Activated CD4-positive, alpha-beta T cell treated with anti-CD3 and anti-CD28 coated beads for 36 hours (primary cell): Measurements from ENCODE around the gene PDE4B. TPM values are rescaled to one million over a fixed set of nuclear protein-coding genes. Genes with fewer than 3 reads are reported as not detected.
"Not testable (repeated sequence)": the region's sequence is repeated elsewhere in the genome, so short reads cannot be mapped to it uniquely, and the experiment has no call there.

Experiments used
- ATAC-seq: fragments of 200-7000 bp; cut with Tn5 transposase; one replicate; pipeline ENCODE4 v1.10.0; 2021; ENCODE audit warnings: mild to moderate bottlenecking, moderate library complexity
- CTCF ChIA-PET: fragments of 350-600 bp; sonication (Branson Sonifier 250); formaldehyde crosslinking; loops from one replicate; lab custom pipeline; 2021; ENCODE audit warnings: antibody characterized with exemption; lab: Charles Lee
- POLR2A ChIA-PET: fragments of 350-600 bp; sonication (Branson Sonifier 250); formaldehyde crosslinking; loops from one replicate; lab custom pipeline; 2021; ENCODE audit warnings: antibody characterized with exemption, inconsistent platforms; lab: Charles Lee
- DNase-seq: peaks from one replicate; pipeline ENCODE4 v3.0.0-alpha.2; 2020
- H3K27ac Mint-ChIP-seq: one replicate; pipeline ENCODE4 v1.8.0; 2021; ENCODE audit warnings: mixed read lengths
- H3K27me3 Mint-ChIP-seq: one replicate; pipeline ENCODE4 v1.8.0; 2021; ENCODE audit warnings: mixed read lengths
- H3K36me3 Mint-ChIP-seq: one replicate; pipeline ENCODE4 v1.8.0; 2021; ENCODE audit warnings: low read depth, mixed read lengths
- H3K4me1 Mint-ChIP-seq: one replicate; pipeline ENCODE4 v1.8.0; 2021; ENCODE audit warnings: mixed read lengths
- H3K4me3 Mint-ChIP-seq: one replicate; pipeline ENCODE4 v1.8.0; 2021; ENCODE audit warnings: mild to moderate bottlenecking, moderate library complexity, mixed read lengths
- H3K9me3 Mint-ChIP-seq: one replicate; pipeline ENCODE4 v1.8.0; 2021; ENCODE audit warnings: low read depth, mixed read lengths
- intact Hi-C, 2 experiments: fragments of 100-400 bp; cut with DNase I in 1 of 2; cut with micrococcal nuclease in 1 of 2; formaldehyde crosslinking; loops; one replicate each; pipeline versions ENCODE4 v1.14.2 to v1.15.1; 2022 to 2024; cut with DNase I, micrococcal nuclease
- total RNA-seq, 2 experiments: library from RNA; stranded (reverse); gene quantifications; one replicate each; pipeline ENCODE4 v1.2.3, GENCODE V29; 2021

Gene PDE4B
- total RNA-seq, 2 experiments from 2014 or later, result 24.2 to 24.7 TPM

DNA sequence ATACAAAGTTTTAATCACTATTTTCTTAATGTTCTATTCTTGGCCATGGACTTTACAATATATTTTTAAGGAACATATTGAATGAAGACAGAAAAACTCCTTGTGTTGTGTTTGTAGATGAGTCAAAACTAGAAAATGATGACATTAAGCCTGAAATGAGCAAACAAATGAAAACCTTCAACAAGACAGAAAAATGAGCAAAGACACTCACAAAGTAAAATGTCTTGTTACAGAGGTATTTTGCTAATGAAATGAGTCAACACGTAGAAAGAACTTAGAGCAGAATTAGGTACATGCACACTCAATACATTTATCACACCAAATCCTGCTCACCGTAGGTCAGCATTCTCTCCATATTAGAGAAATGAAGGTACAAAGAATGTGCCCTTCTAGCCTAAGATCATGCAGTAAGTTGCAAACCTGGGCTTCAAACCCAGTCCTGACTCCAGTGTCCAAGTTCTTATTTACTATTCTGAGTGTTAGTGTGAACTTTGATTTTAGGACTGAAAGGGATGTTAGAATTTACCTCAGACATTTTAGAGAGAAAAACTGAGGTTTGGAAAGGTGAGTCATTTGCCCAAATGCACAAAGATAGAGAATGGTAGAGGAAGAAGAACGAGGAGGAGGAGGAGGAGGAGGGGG is 607.3 kb downstream of the PDE4B start:
- Mint-ChIP-seq H3K9me3 (no peaks in the 10 kb centered on the region), H3K27ac (peak overlapping the region; percentile 85), H3K27me3 (peaks cover 2% of the 10 kb centered on the region), H3K4me3 (peak overlapping the region; percentile 23), H3K4me1 (peaks cover 45% of the 10 kb centered on the region), H3K36me3 (no peaks in the 10 kb centered on the region)
- ATAC-seq (peak; percentile 89), DNase-seq (peak; percentile 37)
- intact Hi-C loops, result loop anchor here (1.0 to 2.0 kb wide), 8 partner anchors 26 to 588 kb away; no protein-coding TSS in a partner anchor
- POLR2A ChIA-PET, result no interaction called here
- CTCF ChIA-PET, result interaction anchor here (0.6 to 1.2 kb wide), 8 partner anchors 19 to 148 kb away, joined by 3 to 4 read pairs (median 3); no protein-coding TSS in a partner anchor

GRCh38 chr1:66400660-66401059 is 608.0 kb downstream of the PDE4B start:
- Mint-ChIP-seq H3K4me1 (peaks cover 45% of the 10 kb centered on the region), H3K9me3 (no peaks in the 10 kb centered on the region), H3K4me3 (no peak overlapping the region), H3K27me3 (peaks cover 2% of the 10 kb centered on the region), H3K36me3 (no peaks in the 10 kb centered on the region), H3K27ac (peak overlapping the region; percentile 72)
- ATAC-seq, result no peak
- ChIA-PET CTCF (interaction anchor here (1.0 to 2.7 kb wide), 2 partner anchors 14 to 45 kb away, joined by 3 to 9 read pairs; no protein-coding TSS in a partner anchor), POLR2A (no interaction called here)
- intact Hi-C loops, result loop anchor here (1.0 to 2.0 kb wide), 8 partner anchors 26 to 588 kb away; no protein-coding TSS in a partner anchor
- no peak for DNase-seq

DNA sequence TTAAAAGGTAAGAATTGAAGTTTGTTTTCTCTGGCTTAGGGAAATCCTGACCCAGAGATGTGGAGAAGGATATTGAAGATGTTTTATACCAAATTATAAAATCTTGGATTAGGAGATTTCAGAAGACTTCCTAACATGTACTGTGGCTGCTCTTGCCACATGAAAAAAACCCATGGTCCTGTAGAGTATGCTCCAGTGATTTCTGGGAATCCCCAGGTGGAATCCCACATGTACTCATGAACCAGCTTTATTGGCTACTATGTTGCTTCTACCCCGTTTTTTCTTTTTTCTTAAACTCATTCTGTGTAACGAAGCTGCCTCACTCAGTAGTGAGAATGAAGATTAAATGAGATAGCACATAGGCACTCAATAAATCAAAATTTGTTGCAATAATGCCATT is 608.5 kb downstream of the PDE4B start:
- Mint-ChIP-seq H3K27me3 (peaks cover 2% of the 10 kb centered on the region), H3K36me3 (no peaks in the 10 kb centered on the region), H3K4me1 (peaks cover 43% of the 10 kb centered on the region), H3K4me3 (no peak overlapping the region), H3K9me3 (no peaks in the 10 kb centered on the region), H3K27ac (peak overlapping the region; percentile 72)
- intact Hi-C loops, result loop anchor here in 1 of 2 experiments (2.0 kb wide), 2 partner anchors 36 to 50 kb away; no protein-coding TSS in a partner anchor
- POLR2A ChIA-PET, result no interaction called here
- ATAC-seq (no peak), DNase-seq (no peak)
- CTCF ChIA-PET, result interaction anchor here (2.7 kb wide), 1 partner anchor 13 kb away, joined by 9 read pairs; no protein-coding TSS in a partner anchor

DNA sequence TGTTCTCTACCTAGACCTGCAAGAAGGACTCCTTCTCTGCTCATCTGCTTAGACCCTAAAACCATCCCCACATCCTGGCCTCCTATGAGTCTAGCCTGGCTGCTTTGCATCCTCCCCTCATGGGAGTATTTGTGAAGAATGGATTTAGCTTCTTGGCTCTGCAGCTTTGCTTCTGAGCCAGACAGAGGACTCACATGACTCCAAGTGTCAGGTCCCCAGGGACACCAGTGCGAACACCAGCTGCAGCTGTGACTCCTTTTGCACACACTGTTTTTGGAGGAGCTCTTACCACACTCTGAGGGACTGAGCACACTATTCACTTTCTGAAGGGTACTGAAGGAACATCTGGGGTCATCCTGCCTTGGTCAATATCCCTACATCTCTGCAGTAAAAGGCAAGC is 609.5 kb downstream of the PDE4B start:
- POLR2A ChIA-PET, result no interaction called here
- CTCF ChIA-PET, result interaction anchor here (0.6 to 2.7 kb wide), 7 partner anchors 12 to 152 kb away, joined by 3 to 9 read pairs (median 3); no protein-coding TSS in a partner anchor
- intact Hi-C loops, result no loop called here
- Mint-ChIP-seq H3K9me3 (no peaks in the 10 kb centered on the region), H3K4me1 (peaks cover 34% of the 10 kb centered on the region), H3K27ac (no peak overlapping the region), H3K27me3 (peaks cover 2% of the 10 kb centered on the region), H3K36me3 (no peaks in the 10 kb centered on the region), H3K4me3 (no peak overlapping the region)
- DNase-seq, result no peak
- no peak for ATAC-seq

DNA sequence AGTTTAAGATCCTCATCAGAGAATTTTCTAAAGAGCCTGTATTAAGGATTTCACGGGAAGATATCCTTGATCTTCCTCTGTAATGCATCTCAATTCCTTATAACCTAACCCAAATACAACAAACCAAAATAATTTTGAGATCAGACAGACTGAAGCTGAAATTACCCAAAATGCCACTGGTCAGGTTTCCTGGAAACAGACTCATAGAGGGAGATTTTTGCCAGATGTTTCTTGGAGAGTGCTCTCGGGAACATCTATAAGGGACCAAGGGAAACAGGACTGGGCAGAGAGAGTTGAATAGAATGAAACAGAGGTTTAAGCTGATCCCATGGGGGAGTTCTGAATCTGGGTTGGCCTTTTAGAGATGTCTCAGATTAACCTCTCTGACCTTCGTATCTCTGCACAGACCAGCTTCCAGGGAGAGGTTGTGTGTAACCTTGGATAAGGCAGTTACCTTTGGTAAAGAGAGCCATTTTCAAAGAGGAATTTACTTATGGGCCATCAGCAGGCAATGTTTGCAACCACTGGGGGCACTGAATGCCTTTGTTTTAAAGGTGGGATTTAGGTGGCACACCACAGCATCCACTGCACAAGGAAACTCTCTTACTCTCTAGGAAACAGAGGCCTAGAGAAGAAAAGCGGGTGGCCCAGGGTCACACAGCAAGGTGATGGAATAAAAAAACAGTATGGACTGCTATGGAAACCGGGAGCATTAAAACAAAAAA is 610.5 kb downstream of the PDE4B start:
- ChIA-PET POLR2A (no interaction called here), CTCF (interaction anchor here (1.3 to 2.7 kb wide), 3 partner anchors 11 to 43 kb away, joined by 3 to 9 read pairs (median 4); no protein-coding TSS in a partner anchor)
- no peak overlapping the region for H3K27ac Mint-ChIP-seq
- ATAC-seq, result no peak
- intact Hi-C loops, result no loop called here
- no peaks in the 10 kb centered on the region for H3K9me3 Mint-ChIP-seq
- peaks cover 33% of the 10 kb centered on the region for H3K4me1 Mint-ChIP-seq
- H3K27me3 Mint-ChIP-seq, result peaks cover 2% of the 10 kb centered on the region
- no peak overlapping the region for H3K4me3 Mint-ChIP-seq
- H3K36me3 Mint-ChIP-seq, result no peaks in the 10 kb centered on the region
- DNase-seq, result no peak

GRCh38 chr1:66405061-66405460 is 612.4 kb downstream of the PDE4B start:
- Mint-ChIP-seq H3K27me3 (no peaks in the 10 kb centered on the region), H3K9me3 (peaks cover 9% of the 10 kb centered on the region), H3K27ac (no peak overlapping the region), H3K4me3 (no peak overlapping the region), H3K4me1 (peaks cover 18% of the 10 kb centered on the region), H3K36me3 (no peaks in the 10 kb centered on the region)
- ChIA-PET CTCF (interaction anchor here (1.2 to 1.9 kb wide), 2 partner anchors 29 to 54 kb away, joined by 4 read pairs; no protein-coding TSS in a partner anchor), POLR2A (no interaction called here)
- ATAC-seq (no peak), DNase-seq (no peak)
- intact Hi-C loops, result no loop called here

GRCh38 chr1:66411449-66411848 is 618.8 kb downstream of the PDE4B start:
- CTCF ChIA-PET, result interaction anchor here (1.6 kb wide), 1 partner anchor 25 kb away, joined by 9 read pairs; no protein-coding TSS in a partner anchor
- DNase-seq, intact Hi-C loops, H3K27ac Mint-ChIP-seq, POLR2A ChIA-PET, ATAC-seq, H3K4me3 Mint-ChIP-seq, H3K27me3 Mint-ChIP-seq, H3K36me3 Mint-ChIP-seq: not testable (repeated sequence)
- peaks cover 15% of the 10 kb centered on the region for H3K9me3 Mint-ChIP-seq
- peaks cover 14% of the 10 kb centered on the region for H3K4me1 Mint-ChIP-seq

- no peaks in the 10 kb centered on the region for H3K27me3 Mint-ChIP-seq
- H3K9me3 Mint-ChIP-seq, result peaks cover 23% of the 10 kb centered on the region
- no peak overlapping the region for H3K4me3 Mint-ChIP-seq
- H3K4me1 Mint-ChIP-seq, result peaks cover 14% of the 10 kb centered on the region
- peaks cover 5% of the 10 kb centered on the region for H3K36me3 Mint-ChIP-seq
- CTCF ChIA-PET, result interaction anchor here (0.9 to 1.6 kb wide), 3 partner anchors 24 to 90 kb away, joined by 3 to 9 read pairs (median 3); no protein-coding TSS in a partner anchor
- DNase-seq, result no peak
- POLR2A ChIA-PET, result no interaction called here
- ATAC-seq, result no peak
- no peak overlapping the region for H3K27ac Mint-ChIP-seq
- intact Hi-C loops, result no loop called here
These were observed 620.0 kb downstream of the PDE4B start for GRCh38 chr1:66412704-66413103.

GRCh38 chr1:66413136-66413837 is 620.6 kb downstream of the PDE4B start:
- DNase-seq (no peak), ATAC-seq (no peak)
- Mint-ChIP-seq H3K4me3 (no peak overlapping the region), H3K9me3 (peaks cover 28% of the 10 kb centered on the region), H3K4me1 (peaks cover 14% of the 10 kb centered on the region), H3K27ac (no peak overlapping the region), H3K27me3 (no peaks in the 10 kb centered on the region), H3K36me3 (peaks cover 8% of the 10 kb centered on the region)
- CTCF ChIA-PET, result interaction anchor here (0.8 to 2.0 kb wide), 5 partner anchors 11 to 857 kb away, joined by 4 to 9 read pairs (median 8); no protein-coding TSS in a partner anchor
- intact Hi-C loops, result no loop called here
- POLR2A ChIA-PET, result no interaction called here

DNA sequence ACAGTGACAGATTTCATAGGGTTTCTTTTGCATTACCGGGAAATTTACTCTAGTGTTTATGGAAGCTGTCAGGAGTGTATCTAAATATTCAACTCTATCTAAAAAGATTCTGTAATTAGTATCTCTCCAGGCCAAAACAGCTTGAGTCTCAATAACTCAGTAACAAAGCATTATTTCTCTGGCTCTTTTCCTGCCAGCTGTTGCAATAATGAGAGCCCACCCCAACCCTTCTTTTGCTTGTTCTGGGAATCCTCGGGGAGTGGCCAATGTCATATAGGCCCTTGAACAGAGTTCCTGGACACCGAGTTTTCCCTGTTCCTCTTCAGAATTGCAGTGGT is 621.1 kb downstream of the PDE4B start:
- Mint-ChIP-seq H3K4me3 (no peak overlapping the region), H3K4me1 (peaks cover 14% of the 10 kb centered on the region), H3K27ac (no peak overlapping the region), H3K36me3 (peaks cover 8% of the 10 kb centered on the region), H3K27me3 (no peaks in the 10 kb centered on the region), H3K9me3 (peaks cover 30% of the 10 kb centered on the region)
- DNase-seq (no peak), ATAC-seq (no peak)
- ChIA-PET CTCF (interaction anchor here (0.6 to 2.0 kb wide), 6 partner anchors 8 to 856 kb away, joined by 4 to 9 read pairs (median 5); no protein-coding TSS in a partner anchor), POLR2A (no interaction called here)
- intact Hi-C loops, result no loop called here

GRCh38 chr1:66415281-66415680 is 622.6 kb downstream of the PDE4B start:
- ATAC-seq, result no peak
- POLR2A ChIA-PET, result no interaction called here
- H3K27ac Mint-ChIP-seq, result no peak overlapping the region
- no peaks in the 10 kb centered on the region for H3K27me3 Mint-ChIP-seq
- peaks cover 28% of the 10 kb centered on the region for H3K9me3 Mint-ChIP-seq
- intact Hi-C loops, result no loop called here
- no peak overlapping the region for H3K4me3 Mint-ChIP-seq
- H3K4me1 Mint-ChIP-seq, result peaks cover 14% of the 10 kb centered on the region
- no peak for DNase-seq
- peaks cover 8% of the 10 kb centered on the region for H3K36me3 Mint-ChIP-seq
- CTCF ChIA-PET, result interaction anchor here (1.4 to 2.0 kb wide), 3 partner anchors 13 to 310 kb away, joined by 3 to 9 read pairs (median 8); no protein-coding TSS in a partner anchor
